AG04450 (cell line): ENCODE results near the gene CADM1. TPM values are rescaled to one million over a fixed set of nuclear protein-coding genes. Genes with fewer than 3 reads are reported as not detected.

Source experiments
- CTCF ChIA-PET: fragments of 300-600, 350-600 bp; formaldehyde crosslinking; extraction: SDS; loops from one replicate; lab custom pipeline; 2022; ENCODE audit warnings: antibody characterized with exemption, inconsistent platforms; lab: Charles Lee
- POLR2A ChIA-PET: fragments of 350-600 bp; formaldehyde crosslinking; extraction: SDS; loops from one replicate; lab custom pipeline; 2021; ENCODE audit warnings: antibody characterized with exemption, inconsistent platforms; lab: Yijun Ruan, JAX
- DNase-seq: peaks from one replicate; pipeline ENCODE4 v3.0.0-alpha.2; 2011; ENCODE audit warnings: low read depth, low spot score
- H3K27ac ChIP-seq: one replicate; pipeline ENCODE4 v1.5.1; 2012; ENCODE audit warnings: low read depth, low read length, control low read depth
- H3K27me3 ChIP-seq: one replicate; pipeline ENCODE4 v1.6.0; 2012; ENCODE audit warnings: low read length; ENCODE audit not compliant: control insufficient read depth, insufficient read depth
- H3K4me3 ChIP-seq: 2 replicates; pipeline ENCODE4 v1.5.1; 2011; ENCODE audit warnings: mild to moderate bottlenecking, low read depth, low read length, control low read depth
- H3K9me3 ChIP-seq: 2 replicates; pipeline ENCODE4 v1.5.1; 2012; ENCODE audit warnings: low read length; ENCODE audit not compliant: control insufficient read depth, insufficient read depth
- polyA plus RNA-seq: library from polyadenylated mRNA; depleted of rRNA; stranded (reverse); fragments of >200 nt; gene quantifications from 2 replicates; pipeline ENCODE4 v1.2.3, GENCODE V29; 2011
- TF ChIP-seq, protein P1 (sequence below): IDR thresholded peaks from 2 replicates; pipeline ENCODE4 v1.5.1; 2011; ENCODE audit warnings: low read depth, low read length, control low read depth, inconsistent platforms

Gene CADM1
- polyA plus RNA-seq, 1 experiment, result 70.7 TPM

DNA sequence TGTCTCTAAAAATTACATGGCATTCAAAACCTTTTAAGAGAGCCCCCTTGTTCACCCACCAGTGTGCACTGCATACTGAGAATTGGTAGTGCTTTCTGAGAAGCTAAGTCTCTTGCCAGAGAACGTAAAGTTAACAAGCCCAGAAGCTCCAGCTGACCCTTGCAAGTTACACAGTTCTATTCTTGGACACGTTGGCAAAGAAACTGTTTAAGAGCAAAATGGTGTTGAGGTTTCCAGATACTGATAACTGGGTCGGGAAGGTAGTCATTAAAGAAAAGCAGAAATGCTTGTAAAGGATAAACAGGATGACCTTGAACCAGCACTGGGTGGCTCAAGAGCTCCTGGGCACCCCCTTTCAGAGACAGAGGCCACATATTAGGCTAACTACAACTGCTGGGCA, 284.8 kb downstream of the CADM1 start:
- ChIA-PET POLR2A (no interaction called here), CTCF (no interaction called here)
- Histone ChIP-seq H3K27me3 (no peaks in the 10 kb centered on the region), H3K4me3 (no peak overlapping the region), H3K27ac (no peak overlapping the region), H3K9me3 (no peaks in the 10 kb centered on the region)
- TF ChIP-seq, protein P1, sequence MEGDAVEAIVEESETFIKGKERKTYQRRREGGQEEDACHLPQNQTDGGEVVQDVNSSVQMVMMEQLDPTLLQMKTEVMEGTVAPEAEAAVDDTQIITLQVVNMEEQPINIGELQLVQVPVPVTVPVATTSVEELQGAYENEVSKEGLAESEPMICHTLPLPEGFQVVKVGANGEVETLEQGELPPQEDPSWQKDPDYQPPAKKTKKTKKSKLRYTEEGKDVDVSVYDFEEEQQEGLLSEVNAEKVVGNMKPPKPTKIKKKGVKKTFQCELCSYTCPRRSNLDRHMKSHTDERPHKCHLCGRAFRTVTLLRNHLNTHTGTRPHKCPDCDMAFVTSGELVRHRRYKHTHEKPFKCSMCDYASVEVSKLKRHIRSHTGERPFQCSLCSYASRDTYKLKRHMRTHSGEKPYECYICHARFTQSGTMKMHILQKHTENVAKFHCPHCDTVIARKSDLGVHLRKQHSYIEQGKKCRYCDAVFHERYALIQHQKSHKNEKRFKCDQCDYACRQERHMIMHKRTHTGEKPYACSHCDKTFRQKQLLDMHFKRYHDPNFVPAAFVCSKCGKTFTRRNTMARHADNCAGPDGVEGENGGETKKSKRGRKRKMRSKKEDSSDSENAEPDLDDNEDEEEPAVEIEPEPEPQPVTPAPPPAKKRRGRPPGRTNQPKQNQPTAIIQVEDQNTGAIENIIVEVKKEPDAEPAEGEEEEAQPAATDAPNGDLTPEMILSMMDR, result no peak
- DNase-seq, result no peak

DNA sequence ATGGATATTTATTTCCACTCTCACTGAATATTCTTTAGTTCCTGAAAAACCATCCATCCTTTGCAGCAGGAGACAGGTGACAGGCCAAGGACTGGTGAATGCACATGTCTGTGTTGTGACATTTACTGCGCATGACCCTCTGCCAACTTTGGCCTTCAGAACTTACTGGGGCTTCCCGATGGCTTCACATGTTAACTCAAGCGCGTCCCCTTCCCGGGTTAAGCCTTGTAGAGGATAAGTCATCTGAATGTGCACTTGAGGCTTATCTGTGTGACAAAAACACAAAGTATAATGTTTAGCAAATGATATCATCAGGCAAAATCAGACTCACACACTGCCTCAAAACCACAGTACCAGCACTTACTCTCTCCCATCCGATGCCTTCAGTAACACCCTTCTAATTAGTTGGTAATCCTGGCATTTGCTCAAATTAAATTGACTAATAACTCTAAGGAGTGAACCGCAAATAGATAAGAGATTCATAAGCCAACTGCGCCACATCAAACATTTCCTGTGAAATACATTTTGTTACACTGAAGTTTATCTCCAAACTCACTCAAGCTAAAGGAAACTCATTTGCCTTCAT, 286.4 kb downstream of the CADM1 start:
- no peaks in the 10 kb centered on the region for H3K27me3 ChIP-seq
- H3K4me3 ChIP-seq, result no peak overlapping the region
- DNase-seq, result no peak
- ChIA-PET POLR2A (no interaction called here), CTCF (interaction anchor here (2.7 kb wide), 1 partner anchor 10 kb away, joined by 6 read pairs; no protein-coding TSS in a partner anchor)
- H3K9me3 ChIP-seq, result no peaks in the 10 kb centered on the region
- H3K27ac ChIP-seq, result no peak overlapping the region
- TF ChIP-seq, protein P1, result no peak

DNA sequence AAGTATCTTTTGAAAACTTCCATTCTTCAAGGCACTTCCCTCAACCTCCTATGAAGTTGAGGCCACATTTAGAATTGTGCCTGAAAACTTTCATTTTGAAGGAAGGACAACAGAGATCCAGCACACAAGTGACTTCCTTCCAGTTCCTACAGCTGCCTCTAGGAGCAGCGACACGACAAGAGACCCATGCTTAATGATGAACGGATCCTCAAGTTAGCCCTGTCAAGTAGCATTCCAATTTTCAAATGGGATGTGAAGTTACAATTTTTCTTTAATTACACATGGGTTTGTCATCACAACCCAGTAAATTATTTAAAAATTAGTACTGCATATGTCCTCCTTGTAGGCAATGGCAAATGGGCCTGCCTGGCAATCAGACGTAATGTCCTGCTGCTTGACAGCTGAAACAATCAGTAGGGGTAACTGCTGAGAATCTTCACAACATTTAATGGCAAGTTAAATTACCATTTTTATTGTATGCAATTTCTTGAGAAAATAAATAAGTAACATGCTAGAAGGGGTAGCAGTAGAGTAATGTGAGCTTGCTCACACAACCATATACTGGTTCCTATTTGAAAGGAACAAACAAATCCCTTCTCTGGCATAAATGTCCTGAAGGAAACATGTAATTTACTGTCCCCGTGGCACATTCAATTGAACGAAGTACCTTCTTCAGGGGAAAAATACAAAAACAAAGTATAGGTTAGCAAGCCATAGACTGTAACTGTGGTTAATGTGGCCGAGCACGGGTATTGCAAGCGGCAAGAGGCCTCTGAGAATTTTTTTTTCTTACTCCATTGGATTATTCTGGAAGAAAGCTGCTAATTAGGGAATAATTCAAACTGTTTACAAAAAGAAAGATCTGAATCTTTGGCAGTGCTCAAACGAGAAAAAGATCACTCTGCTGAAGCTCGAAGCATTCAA, 288.3 kb downstream of the CADM1 start:
- Histone ChIP-seq H3K9me3 (no peaks in the 10 kb centered on the region), H3K27me3 (no peaks in the 10 kb centered on the region), H3K4me3 (no peak overlapping the region), H3K27ac (no peak overlapping the region)
- ChIA-PET POLR2A (no interaction called here), CTCF (interaction anchor here (0.9 to 2.7 kb wide), 3 partner anchors 9 to 70 kb away, joined by 3 to 6 read pairs (median 4); no protein-coding TSS in a partner anchor)
- DNase-seq, result no peak
- TF ChIP-seq, protein P1, result peak; percentile 36

DNA sequence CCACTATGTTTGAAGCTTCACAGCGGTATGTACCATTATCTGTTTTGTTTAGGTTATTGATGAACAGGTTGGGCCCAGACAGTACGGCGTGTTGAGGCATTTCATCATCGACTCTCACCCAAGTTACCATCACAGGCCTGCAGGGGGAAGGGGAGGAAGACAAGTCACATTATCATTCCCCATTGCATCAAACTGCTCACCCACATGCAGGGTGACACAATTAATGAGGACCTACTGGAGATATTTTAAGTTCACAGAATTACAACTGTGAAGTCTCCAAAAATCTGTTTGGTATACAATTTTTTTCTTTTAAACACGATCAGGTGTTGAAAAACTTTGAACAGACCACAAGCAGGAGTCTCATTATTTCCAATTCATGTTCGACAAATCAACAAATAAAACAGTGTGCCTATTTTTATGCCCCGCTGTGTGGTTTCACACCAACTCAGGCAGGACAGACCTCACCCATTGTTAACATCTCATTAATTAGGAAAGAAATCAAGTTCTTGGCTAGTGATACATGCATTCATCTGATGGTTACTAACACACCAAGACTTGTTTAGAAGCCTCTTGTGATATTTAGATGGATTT, 289.5 kb downstream of the CADM1 start:
- DNase-seq, result no peak
- ChIA-PET POLR2A (no interaction called here), CTCF (interaction anchor here (0.9 to 2.7 kb wide), 2 partner anchors 7 to 71 kb away, joined by 3 to 6 read pairs; no protein-coding TSS in a partner anchor)
- Histone ChIP-seq H3K27me3 (no peaks in the 10 kb centered on the region), H3K27ac (no peak overlapping the region), H3K9me3 (no peaks in the 10 kb centered on the region), H3K4me3 (no peak overlapping the region)
- TF ChIP-seq, protein P1, result no peak
